Lung (tissue), 12 donors: ENCODE data around the gene FOSL1. TPM values are rescaled to one million over a fixed set of nuclear protein-coding genes. Genes with fewer than 3 reads are reported as not detected.

ENCODE experiments used
- ATAC-seq: fragments of 200-7000 bp; cut with Tn5 transposase; one replicate; pipeline ENCODE4 v1.9.1; 2020; ENCODE audit warnings: moderate number of reproducible peaks; ENCODE audit not compliant: insufficient read depth, low FRiP score
- DNase-seq, 3 donors: peaks; one replicate each; pipeline ENCODE4 v3.0.0-alpha.2; 2013 to 2017
- H3K27ac ChIP-seq, 2 donors: one replicate each; pipeline ENCODE4 v1.5.1; 2013; ENCODE audit warnings: mild to moderate bottlenecking in 2 of 2, moderate library complexity in 2 of 2, control low read depth in 1 of 2, inconsistent platforms in 1 of 2, low read depth in 1 of 2, low read length in 1 of 2
- H3K27me3 ChIP-seq, 3 donors: one replicate each; pipeline ENCODE4 v1.5.1; 2013; ENCODE audit warnings: low read length in 2 of 3; ENCODE audit not compliant: control insufficient read depth in 3 of 3, insufficient read depth in 3 of 3
- H3K36me3 ChIP-seq, 4 donors: one replicate each; pipeline ENCODE4 v1.5.1; 2013; ENCODE audit warnings: low read length in 4 of 4, mild to moderate bottlenecking in 1 of 4, moderate library complexity in 1 of 4; ENCODE audit not compliant: control insufficient read depth in 4 of 4, insufficient read depth in 4 of 4
- H3K4me1 ChIP-seq, 5 donors: one replicate each; pipeline ENCODE4 v1.5.1; 2013; ENCODE audit warnings: low read length in 5 of 5, mild to moderate bottlenecking in 2 of 5, moderate library complexity in 1 of 5; ENCODE audit not compliant: control insufficient read depth in 5 of 5, insufficient read depth in 5 of 5
- H3K4me3 ChIP-seq: one replicate; pipeline ENCODE4 v1.5.1; 2013; ENCODE audit warnings: mild to moderate bottlenecking, control low read depth, moderate library complexity
- H3K9ac ChIP-seq, 2 donors: one replicate each; pipeline ENCODE4 v1.5.1; 2013; ENCODE audit warnings: low read length in 2 of 2, control low read depth in 1 of 2; ENCODE audit not compliant: insufficient read depth in 1 of 2
- H3K9me3 ChIP-seq, 4 donors: one replicate each; pipeline ENCODE4 v1.5.1; 2013; ENCODE audit warnings: low read length in 3 of 4, mild to moderate bottlenecking in 1 of 4, moderate library complexity in 1 of 4; ENCODE audit not compliant: control insufficient read depth in 4 of 4, insufficient read depth in 3 of 4
- CTCF ChIP-seq: IDR thresholded peaks from 2 replicates; pipeline ENCODE4 v1.5.1; 2012; ENCODE audit warnings: mild to moderate bottlenecking; ENCODE audit errors: control extremely low read depth, extremely low read depth
- WGBS, 2 donors: extraction: QIAGEN DNeasy Blood & Tissue Kit; methylation state at CpG; one replicate each; pipeline ENCODE4 v1.1.7; 2013; 5-methylcytosine and 5-hydroxymethylcytosine counted together
- polyA plus RNA-seq, 2 donors: library from polyadenylated mRNA; stranded (reverse); fragments of 200-250 nt; gene quantifications; one replicate each; pipeline ENCODE4 v1.2.1, GENCODE V29; 2013
- total RNA-seq, 2 donors: library from RNA; depleted of rRNA in 1 of 2; stranded (reverse); fragments of >200 nt in 1 of 2; gene quantifications; one replicate each; pipeline ENCODE4 v1.2.1, GENCODE V29; 2014 to 2021
- donor health status: control.
- donor health status: control.
- donor health status: Bipolar disorder and iron deficiency.
- donor health status: healthy.
- donor health status: DM: yes; HTN: yes; CAD: no.

The FOSL1 gene
- total and polyA plus RNA-seq, 4 donors: 0.43 to 19.9 (median 15.3) TPM

- Histone ChIP-seq H3K9me3 (no peaks in the 10 kb centered on the region), H3K27ac (no peak overlapping the region), H3K36me3 (no peaks in the 10 kb centered on the region), H3K9ac (no peak overlapping the region), H3K4me3 (no peak overlapping the region), H3K4me1 (peaks cover 0 to 9% (median 0%) of the 10 kb centered on the region in 5 donors), H3K27me3 (peaks cover 0 to 5% (median 5%) of the 10 kb centered on the region in 3 donors)
- no peak for TF ChIP-seq CTCF
- WGBS, 2 donors: 48 to 88% methylated on average over 4 of the region's 4 CpGs
- no peak for ATAC-seq
- DNase-seq: no peak
These were observed 37.6 kb upstream of the FOSL1 start for GRCh38 chr11:65937766-65938165.

GRCh38 chr11:65934014-65934413, 33.8 kb upstream of the FOSL1 start:
- Histone ChIP-seq H3K36me3 (no peaks in the 10 kb centered on the region), H3K9me3 (no peaks in the 10 kb centered on the region), H3K9ac (no peak overlapping the region), H3K27me3 (peaks cover 0 to 5% (median 0%) of the 10 kb centered on the region in 3 donors), H3K27ac (no peak overlapping the region), H3K4me3 (no peak overlapping the region), H3K4me1 (peaks cover 0 to 12% (median 0%) of the 10 kb centered on the region in 5 donors)
- DNase-seq: peak; percentile 67 to 97 (median 97)
- WGBS, 2 donors: 59 to 79% methylated on average over 4 of the region's 4 CpGs
- TF ChIP-seq CTCF: no peak
- ATAC-seq: no peak

- peaks cover 0 to 12% (median 0%) of the 10 kb centered on the region in 5 donors for H3K4me1 ChIP-seq
- 38 to 56% methylated on average over 9 of the region's 9 CpGs for WGBS, 2 donors
- H3K4me3 ChIP-seq: no peak overlapping the region
- DNase-seq (peak in 1 of 3 donors; percentile 45), ATAC-seq (no peak)
- no peaks in the 10 kb centered on the region for H3K36me3 ChIP-seq
- H3K27ac ChIP-seq: no peak overlapping the region
- no peaks in the 10 kb centered on the region for H3K27me3 ChIP-seq
- no peak overlapping the region for H3K9ac ChIP-seq
- no peaks in the 10 kb centered on the region for H3K9me3 ChIP-seq
- no peak for TF ChIP-seq CTCF
These were observed 32.4 kb upstream of the FOSL1 start for GRCh38 chr11:65932558-65932919.
